ENCODE data around the gene TRABD2B.

The TRABD2B gene

GRCh38 chr1:47843781-47844557, 153.2 kb downstream of the TRABD2B start:
- no peak for DNase-seq

GRCh38 chr1:47843059-47843458, 154.1 kb downstream of the TRABD2B start:
- DNase-seq, result no peak

- peak; percentile 36 for DNase-seq
These were observed 154.8 kb downstream of the TRABD2B start for GRCh38 chr1:47842228-47842919.

- peak; percentile 25 for DNase-seq
These were observed 155.8 kb downstream of the TRABD2B start for GRCh38 chr1:47841356-47841755.

- DNase-seq, result peak; percentile 41
These were observed 156.6 kb downstream of the TRABD2B start for GRCh38 chr1:47840393-47841190.

GRCh38 chr1:47839433-47839760, 157.8 kb downstream of the TRABD2B start:
- DNase-seq, result peak; percentile 9

- peak; percentile 53 for DNase-seq
These were observed 158.4 kb downstream of the TRABD2B start for GRCh38 chr1:47838562-47839432.

GRCh38 chr1:47837866-47838561, 159.2 kb downstream of the TRABD2B start:
- DNase-seq, result peak; percentile 12

- DNase-seq, result no peak
These were observed 159.9 kb downstream of the TRABD2B start for GRCh38 chr1:47837056-47837830.

- no peak for DNase-seq
These were observed 161.8 kb downstream of the TRABD2B start for GRCh38 chr1:47835409-47835808.

- DNase-seq, result no peak
These were observed 162.9 kb downstream of the TRABD2B start for GRCh38 chr1:47834326-47834725.

- DNase-seq, result no peak
These were observed 166.4 kb downstream of the TRABD2B start for GRCh38 chr1:47830641-47831333.

GRCh38 chr1:47830021-47830420, 167.2 kb downstream of the TRABD2B start:
- no peak for DNase-seq

GRCh38 chr1:47828978-47829377, 168.2 kb downstream of the TRABD2B start:
- DNase-seq, result no peak

GRCh38 chr1:47827109-47827508, 170.1 kb downstream of the TRABD2B start:
- DNase-seq, result no peak

- no peak for DNase-seq
These were observed 172.5 kb downstream of the TRABD2B start for GRCh38 chr1:47824716-47825115.

GRCh38 chr1:47824297-47824696, 172.9 kb downstream of the TRABD2B start:
- no peak for DNase-seq

- DNase-seq, result no peak
These were observed 174.0 kb downstream of the TRABD2B start for GRCh38 chr1:47823040-47823808.

GRCh38 chr1:47821760-47822159, 175.4 kb downstream of the TRABD2B start:
- no peak for DNase-seq

- no peak for DNase-seq
These were observed 177.7 kb downstream of the TRABD2B start for GRCh38 chr1:47819574-47819888.

Data from activated effector memory CD4-positive, alpha-beta T cell treated with anti-CD3 and anti-CD28 coated beads, Interleukin-2, amount 50 U/mL, for 16 hours (primary cell).